GM21526 (cell line): ENCODE measurements around the gene DUOXA1.
"Not testable (repeated sequence)": the region's sequence is repeated elsewhere in the genome, so short reads cannot be mapped to it uniquely, and the experiment has no call there.

Source experiments
- ATAC-seq: cut with Tn5 transposase; IDR thresholded peaks from one replicate; pipeline ENCODE4 v1.9.1; 2021; ENCODE audit warnings: moderate library complexity; ENCODE audit not compliant: unreplicated experiment, low FRiP score

DUOXA1 gene

GRCh38 chr15:45093622-45094357, 35.9 kb downstream of the DUOXA1 start:
- ATAC-seq: no peak

DNA sequence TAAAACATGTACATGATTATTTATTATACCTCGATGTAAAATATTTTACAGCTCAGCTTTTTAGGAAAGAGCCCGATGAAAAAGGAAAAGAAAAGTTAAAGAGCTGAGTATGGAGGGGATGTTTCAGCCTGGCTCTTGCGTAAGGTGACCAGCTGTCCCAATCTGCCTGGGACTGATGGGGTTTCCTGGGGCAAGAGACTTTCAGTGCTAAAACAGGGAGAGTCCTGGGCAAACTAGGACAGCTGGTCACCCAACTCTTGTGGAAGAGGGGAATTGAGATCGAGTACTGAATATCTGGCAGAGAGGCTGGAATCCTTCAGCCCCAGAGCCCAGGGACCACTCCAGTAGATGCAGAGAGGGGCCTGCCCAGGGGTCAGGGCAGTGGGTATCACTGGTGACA, 36.7 kb downstream of the DUOXA1 start:
- no peak for ATAC-seq

- ATAC-seq: no peak
Observed at GRCh38 chr15:45091576-45091975, 38.1 kb downstream of the DUOXA1 start.

GRCh38 chr15:45091161-45091560, 38.5 kb downstream of the DUOXA1 start:
- no peak for ATAC-seq

DNA sequence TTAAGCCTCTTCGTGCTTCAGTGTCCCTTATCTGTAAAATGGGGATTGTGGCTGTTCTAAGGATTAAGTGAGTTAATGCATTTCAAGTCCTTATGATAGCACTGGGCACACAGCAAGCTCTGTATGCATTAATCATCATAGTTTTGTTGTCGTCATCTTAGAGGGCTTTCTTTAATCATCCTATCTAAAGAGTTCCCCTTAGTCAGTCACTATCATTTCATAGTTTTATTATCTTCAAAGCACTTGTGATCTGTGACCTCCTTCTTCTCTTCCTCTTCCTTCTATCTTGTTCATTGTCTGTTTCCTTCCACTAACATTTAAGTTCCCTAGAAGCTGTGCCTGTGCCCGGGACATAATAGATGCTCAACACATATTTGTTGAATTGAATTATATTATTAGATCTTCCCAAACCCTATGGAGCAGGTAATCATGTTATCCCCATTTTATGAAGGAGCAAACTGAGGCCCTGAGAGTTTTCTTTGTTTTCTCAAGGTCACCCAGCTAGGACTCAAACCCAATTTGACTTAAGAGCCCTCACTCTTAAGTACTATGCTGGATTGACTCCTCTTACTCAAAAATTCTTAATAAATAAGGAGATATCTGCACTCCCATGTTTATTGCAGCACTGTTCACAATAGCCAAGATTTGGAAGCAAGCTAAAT, 39.8 kb downstream of the DUOXA1 start:
- no peak for ATAC-seq

DNA sequence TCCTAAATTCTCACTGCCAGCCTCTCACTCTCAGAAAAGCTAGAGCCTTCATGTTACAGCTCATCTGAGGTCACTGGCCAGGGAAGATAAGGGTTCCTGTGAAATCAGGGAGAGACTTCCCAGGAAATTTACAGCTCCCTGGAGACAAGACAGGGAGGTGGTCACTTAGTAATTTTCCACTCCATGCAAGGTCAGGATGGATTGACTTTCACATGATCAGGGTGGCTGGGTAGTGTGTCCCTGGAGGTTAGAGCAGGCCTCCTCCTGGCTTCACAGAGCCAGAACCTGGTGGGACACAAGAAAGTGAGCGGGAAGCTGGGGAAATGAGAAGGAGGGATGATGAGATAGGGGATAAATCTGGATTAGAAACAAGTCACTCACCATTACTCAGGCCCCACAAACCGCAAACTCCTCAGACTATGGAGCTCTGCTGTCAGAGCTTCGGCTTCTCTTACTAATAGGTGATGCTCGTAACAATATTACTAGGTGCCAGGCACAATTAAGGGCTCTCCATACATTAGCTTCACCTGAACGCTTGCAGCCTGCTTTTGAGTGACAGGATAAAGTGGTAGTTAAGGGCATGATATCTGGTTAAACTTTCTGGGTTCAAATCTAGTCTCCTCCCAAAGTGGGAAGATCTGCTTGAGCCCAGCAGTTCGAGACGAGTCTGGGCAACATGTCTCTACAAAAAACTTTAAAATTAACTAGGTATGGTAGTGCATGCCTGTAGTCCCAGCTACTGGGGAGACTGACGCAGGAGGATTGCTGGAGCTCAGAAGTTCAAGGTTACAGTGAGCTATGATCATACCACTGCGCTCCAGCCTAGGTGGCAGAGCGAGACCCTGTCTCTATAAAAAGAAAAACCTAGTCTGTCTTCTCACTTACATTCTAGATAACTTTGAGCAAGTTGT, 40.6 kb downstream of the DUOXA1 start:
- no peak for ATAC-seq

DNA sequence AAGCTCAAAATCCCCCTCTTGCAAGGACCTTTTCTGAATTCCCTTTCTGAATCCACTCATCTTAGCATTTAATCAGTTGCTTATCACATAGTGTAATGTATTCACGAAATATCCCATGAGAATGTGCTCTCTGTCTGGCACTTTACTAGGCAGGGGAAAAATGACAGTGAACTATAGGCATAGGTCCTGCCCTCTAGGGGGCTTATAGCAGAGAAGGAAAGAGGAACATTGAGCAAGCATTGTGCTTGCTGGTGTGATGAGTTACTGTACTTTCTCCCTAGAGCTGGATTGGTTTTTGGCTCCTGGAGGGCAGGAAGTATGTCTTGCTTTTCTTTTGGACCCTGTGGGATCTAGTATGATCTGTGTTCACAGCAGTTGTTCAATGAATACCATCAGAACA, 42.2 kb downstream of the DUOXA1 start:
- no peak for ATAC-seq

DNA sequence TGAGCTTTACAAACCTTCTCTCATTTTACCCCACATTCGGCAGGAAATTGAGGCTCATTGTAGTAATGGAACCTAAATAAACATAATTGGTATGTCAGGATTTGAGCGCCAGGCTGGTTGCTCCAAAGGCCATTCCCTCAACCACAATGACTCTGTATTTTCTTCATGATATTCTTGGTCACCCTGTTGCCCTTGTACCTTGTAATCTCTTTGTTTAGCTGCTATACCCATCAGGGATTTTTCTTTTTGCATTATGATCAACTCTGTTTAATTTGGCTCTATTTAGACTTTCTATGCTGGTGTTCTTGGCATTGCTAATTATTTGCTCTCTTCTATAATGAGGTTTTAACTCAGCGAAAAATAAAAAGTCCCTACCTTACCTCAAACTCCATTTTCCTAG, 45.5 kb downstream of the DUOXA1 start:
- ATAC-seq: no peak

- no peak for ATAC-seq
Observed at GRCh38 chr15:45083223-45083622, 46.5 kb downstream of the DUOXA1 start.

DNA sequence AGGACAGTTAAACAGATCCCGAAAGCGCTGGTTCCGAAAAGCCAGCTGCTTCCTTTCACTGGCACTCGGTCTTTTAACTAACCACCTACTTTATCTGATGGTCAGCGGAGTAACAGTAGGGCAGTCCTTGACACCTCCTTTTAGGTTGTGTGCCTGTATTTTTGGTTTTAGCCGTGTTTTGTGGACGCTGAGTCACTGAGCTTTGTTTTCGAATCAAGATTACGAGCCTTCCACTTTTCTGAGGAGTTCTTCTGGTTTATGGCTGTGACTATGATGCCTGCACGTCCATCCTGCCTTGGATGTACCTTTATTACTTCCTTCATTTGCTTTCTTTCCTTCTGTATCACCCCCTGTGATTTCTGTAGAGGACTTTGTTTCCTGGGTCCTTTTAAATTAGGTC, 47.3 kb downstream of the DUOXA1 start:
- ATAC-seq: not testable (repeated sequence)

GRCh38 chr15:45080593-45080992, 49.1 kb downstream of the DUOXA1 start:
- ATAC-seq: not testable (repeated sequence)

- ATAC-seq: not testable (repeated sequence)
Observed at GRCh38 chr15:45079628-45080246, 49.9 kb downstream of the DUOXA1 start.

DNA sequence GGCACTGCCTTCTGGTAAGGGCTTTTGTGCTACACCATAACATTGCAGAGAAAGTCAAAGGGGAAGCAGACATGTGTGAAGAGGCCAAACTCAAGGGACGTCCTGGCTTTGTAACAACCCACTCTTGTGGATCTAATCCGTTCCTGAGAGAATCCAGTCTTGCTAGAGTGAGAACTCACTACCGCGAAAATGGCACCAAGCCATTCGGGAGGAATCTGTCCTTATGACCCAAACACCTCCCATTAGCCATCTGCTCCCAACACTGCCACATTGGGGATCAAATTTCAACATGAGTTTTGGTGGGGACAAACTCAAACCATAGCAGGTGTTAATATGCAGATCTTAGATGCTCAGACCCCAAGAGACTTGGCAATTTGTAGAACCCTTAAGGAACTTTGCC, 50.5 kb downstream of the DUOXA1 start:
- ATAC-seq: not testable (repeated sequence)

DNA sequence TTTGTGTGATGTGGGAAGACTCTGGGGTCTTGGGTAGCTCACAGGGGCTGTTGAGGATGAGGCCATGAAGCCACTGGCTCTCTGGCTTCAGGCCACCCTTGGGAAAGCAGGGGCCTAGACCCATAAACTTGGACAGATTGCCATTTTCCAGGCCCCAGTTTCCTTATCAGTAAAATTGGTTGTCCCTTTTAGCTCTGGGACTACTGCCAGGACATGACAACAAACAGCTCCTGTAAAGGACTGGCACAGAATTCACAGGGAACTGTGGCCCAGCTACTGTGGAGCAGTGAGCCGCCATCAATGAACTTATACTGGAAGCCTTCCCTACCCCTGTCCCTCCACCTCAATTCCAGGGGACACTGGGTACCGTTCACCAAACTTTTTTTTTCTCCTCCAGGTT, 52.3 kb downstream of the DUOXA1 start:
- ATAC-seq: not testable (repeated sequence)

DNA sequence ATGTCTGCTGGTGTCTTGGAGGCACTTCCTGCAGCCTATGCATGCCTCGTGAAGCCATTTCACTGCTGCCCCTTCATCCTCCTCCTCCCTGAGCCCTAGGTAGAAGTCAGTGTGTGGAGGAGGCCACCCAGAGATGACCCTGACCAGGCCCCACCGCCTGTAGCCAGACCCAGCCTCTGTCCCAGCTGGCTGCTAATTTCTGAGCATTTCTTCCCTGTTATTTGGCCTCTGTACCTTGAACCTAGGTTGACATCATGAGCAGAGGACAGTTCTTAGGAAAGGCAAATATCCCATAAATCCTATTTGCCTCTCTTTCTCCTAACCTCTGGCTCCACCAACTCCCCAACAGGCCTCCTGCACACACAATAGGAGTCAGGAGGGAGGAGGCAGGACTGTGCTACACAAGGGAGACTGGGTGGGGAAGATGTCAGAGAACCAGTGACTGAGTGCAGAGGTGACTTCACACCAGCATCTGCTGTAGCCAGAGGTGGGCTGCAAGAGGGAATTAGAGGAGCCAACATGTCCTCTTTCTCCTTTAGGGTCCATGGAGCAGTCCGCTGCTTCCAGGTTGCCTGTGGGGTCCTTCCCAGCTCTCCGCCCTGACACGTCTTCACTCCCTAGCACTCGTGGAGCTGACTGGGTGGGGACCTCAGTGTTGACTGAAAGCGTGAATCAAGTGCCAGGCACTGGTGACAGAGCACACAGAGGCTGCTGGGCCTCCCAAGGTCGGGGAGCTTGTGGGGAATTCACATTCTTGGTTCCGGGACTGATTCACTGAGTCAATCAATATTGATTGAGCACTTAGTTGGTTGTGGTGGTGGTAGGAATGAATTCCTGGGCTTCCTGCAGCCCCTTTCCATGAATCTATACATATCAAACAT, 54.0 kb downstream of the DUOXA1 start:
- not testable (repeated sequence) for ATAC-seq

GRCh38 chr15:45073602-45074001, 56.1 kb downstream of the DUOXA1 start:
- not testable (repeated sequence) for ATAC-seq

GRCh38 chr15:45069942-45070360, 59.7 kb downstream of the DUOXA1 start:
- ATAC-seq: not testable (repeated sequence)
